Gastrocnemius medialis (tissue), 4 donors: ENCODE results near the gene BHLHA15.

Source experiments
- POLR2A ChIP-seq, 2 donors: fragments of 450-650 bp; IDR thresholded peaks; one replicate each; pipeline ENCODE4 v1.6.1; 2017; ENCODE audit warnings: antibody characterized with exemption in 2 of 2, mild to moderate bottlenecking in 2 of 2, moderate library complexity in 2 of 2
- TF ChIP-seq, protein P1 (sequence below), 5 experiments: fragments of 450-650 bp in 3 of 5; fragments of 200-600 bp in 2 of 5; sonication (generic) in 2 of 5; IDR thresholded peaks in 4 of 5; conservative IDR thresholded peaks in 1 of 5; 1 replicate in 4 of 5; 2 replicates in 1 of 5; pipeline ENCODE4 v1.5.1; 2016 to 2019; ENCODE audit warnings: antibody characterized with exemption in 5 of 5, mild to moderate bottlenecking in 3 of 5, moderate library complexity in 3 of 5

DNA sequence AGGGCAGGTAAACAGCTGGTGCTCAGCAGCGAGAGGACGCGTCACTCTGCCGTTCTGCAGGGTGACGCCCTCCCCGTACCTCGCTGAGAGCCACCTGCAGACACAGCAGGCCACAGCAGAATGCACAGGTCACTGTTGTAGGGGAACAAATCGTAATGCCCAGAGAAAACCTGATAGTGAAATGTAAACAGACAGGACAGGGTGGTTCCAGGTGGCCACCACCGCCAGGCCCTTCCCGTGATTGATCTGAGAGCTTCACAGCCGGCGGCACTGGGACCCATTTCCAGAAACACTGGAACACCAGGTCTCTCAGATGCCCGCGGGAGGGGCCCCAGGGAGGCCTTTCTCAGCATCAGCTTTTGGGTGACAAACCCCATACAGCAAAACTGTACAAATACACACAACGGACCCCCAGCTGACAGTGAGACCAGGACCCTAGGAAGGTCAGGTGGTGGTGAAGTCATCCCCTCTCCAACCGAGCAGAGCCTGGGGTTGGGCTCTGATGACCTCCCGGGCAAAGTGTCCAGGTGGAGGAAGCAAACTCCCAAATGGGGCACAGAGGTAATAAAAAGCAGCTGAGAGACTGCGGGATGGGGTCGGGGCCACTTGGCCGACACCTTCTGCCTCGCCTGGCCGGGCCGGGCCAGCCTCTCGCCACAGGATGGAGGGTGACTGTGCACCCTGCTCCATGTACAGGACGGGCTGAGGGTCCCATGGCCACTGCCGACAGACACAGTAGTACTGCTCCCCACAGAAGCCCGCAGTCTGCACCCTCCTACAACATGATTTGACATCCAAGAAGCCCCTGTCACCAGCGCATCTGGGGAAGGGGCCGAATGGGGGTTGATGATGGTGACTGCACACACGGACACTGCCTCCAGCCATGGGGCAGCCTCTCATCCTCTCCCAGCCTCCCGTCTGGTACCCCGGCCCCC is 4.6 kb downstream of the BHLHA15 start:
- TF ChIP-seq, protein P1, sequence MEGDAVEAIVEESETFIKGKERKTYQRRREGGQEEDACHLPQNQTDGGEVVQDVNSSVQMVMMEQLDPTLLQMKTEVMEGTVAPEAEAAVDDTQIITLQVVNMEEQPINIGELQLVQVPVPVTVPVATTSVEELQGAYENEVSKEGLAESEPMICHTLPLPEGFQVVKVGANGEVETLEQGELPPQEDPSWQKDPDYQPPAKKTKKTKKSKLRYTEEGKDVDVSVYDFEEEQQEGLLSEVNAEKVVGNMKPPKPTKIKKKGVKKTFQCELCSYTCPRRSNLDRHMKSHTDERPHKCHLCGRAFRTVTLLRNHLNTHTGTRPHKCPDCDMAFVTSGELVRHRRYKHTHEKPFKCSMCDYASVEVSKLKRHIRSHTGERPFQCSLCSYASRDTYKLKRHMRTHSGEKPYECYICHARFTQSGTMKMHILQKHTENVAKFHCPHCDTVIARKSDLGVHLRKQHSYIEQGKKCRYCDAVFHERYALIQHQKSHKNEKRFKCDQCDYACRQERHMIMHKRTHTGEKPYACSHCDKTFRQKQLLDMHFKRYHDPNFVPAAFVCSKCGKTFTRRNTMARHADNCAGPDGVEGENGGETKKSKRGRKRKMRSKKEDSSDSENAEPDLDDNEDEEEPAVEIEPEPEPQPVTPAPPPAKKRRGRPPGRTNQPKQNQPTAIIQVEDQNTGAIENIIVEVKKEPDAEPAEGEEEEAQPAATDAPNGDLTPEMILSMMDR (IDR thresholded peaks at IDR 0.05 in 4 of 5, conservative IDR thresholded peaks at IDR 0.05 in 1 of 5), result no peak
- TF ChIP-seq POLR2A (IDR thresholded peaks at IDR 0.05), result no peak
